ENCODE measurements around the gene C1orf122.

The C1orf122 gene

GRCh38 chr1:37793773-37794371 is 13.7 kb upstream of the C1orf122 start, which contains the start of gene MANEAL:
Gene MANEAL, plus strand, starts transcription at chr1:37793847. Its CDS starts 336 bp downstream, at chr1:37794183.
- peaks cover 63% of the 10 kb centered on the region for H3K27me3 Mint-ChIP-seq

GRCh38 chr1:37794372-37795339 is 12.9 kb upstream of the C1orf122 start:
- Mint-ChIP-seq H3K27ac (no peak overlapping the region), H3K4me3 (peak overlapping the region; percentile 73 to 81), H3K4me1 (peaks cover 28% of the 10 kb centered on the region), H3K27me3 (peaks cover 60% of the 10 kb centered on the region), H3K9me3 (no peaks in the 10 kb centered on the region)
- no peak for DNase-seq
- ATAC-seq, result no peak

More at GRCh38 chr1:37793773-37794371, 13.7 kb upstream of the C1orf122 start, which contains the start of gene MANEAL:
- Mint-ChIP-seq H3K4me3 (peak within 1 kb of the TSS; percentile 73 to 81), H3K9me3 (no peaks in the 10 kb centered on the region), H3K27ac (no peak within 1 kb of the TSS), H3K4me1 (peaks cover 28% of the 10 kb centered on the region)
- peak; percentile 42 to 58 for DNase-seq
- ATAC-seq, result peak; percentile 83

- H3K4me1 Mint-ChIP-seq, result peaks cover 28% of the 10 kb centered on the region
- no peak for ATAC-seq
- no peak overlapping the region for H3K27ac Mint-ChIP-seq
- H3K27me3 Mint-ChIP-seq, result peaks cover 51% of the 10 kb centered on the region
- peak overlapping the region; percentile 73 to 81 for H3K4me3 Mint-ChIP-seq
- DNase-seq, result peak; percentile 31 to 32
- H3K9me3 Mint-ChIP-seq, result no peaks in the 10 kb centered on the region
These were observed 12.1 kb upstream of the C1orf122 start for GRCh38 chr1:37795340-37796125.

- no peak for ATAC-seq
- H3K4me1 Mint-ChIP-seq, result peaks cover 28% of the 10 kb centered on the region
- peaks cover 28% of the 10 kb centered on the region for H3K27me3 Mint-ChIP-seq
- H3K4me3 Mint-ChIP-seq, result no peak overlapping the region
- no peaks in the 10 kb centered on the region for H3K9me3 Mint-ChIP-seq
- DNase-seq, result no peak
- H3K27ac Mint-ChIP-seq, result peak overlapping the region in 1 of 2 donors; percentile 78
These were observed 9.7 kb upstream of the C1orf122 start for GRCh38 chr1:37797750-37798345.

- ATAC-seq (no peak), DNase-seq (no peak)
- no peak overlapping the region for H3K4me3 Mint-ChIP-seq
- peak overlapping the region in 1 of 2 donors; percentile 12 for H3K27ac Mint-ChIP-seq
- H3K27me3 Mint-ChIP-seq, result no peaks in the 10 kb centered on the region
- no peaks in the 10 kb centered on the region for H3K9me3 Mint-ChIP-seq
- peaks cover 25% of the 10 kb centered on the region for H3K4me1 Mint-ChIP-seq
These were observed 5.2 kb upstream of the C1orf122 start for GRCh38 chr1:37802439-37802838.

- no peaks in the 10 kb centered on the region for H3K9me3 Mint-ChIP-seq
- DNase-seq (no peak), ATAC-seq (no peak)
- H3K27ac Mint-ChIP-seq, result peak overlapping the region; percentile 88 to 95
- H3K27me3 Mint-ChIP-seq, result no peaks in the 10 kb centered on the region
- H3K4me1 Mint-ChIP-seq, result peaks cover 59% of the 10 kb centered on the region
- H3K4me3 Mint-ChIP-seq, result peak overlapping the region; percentile 88 to 96
These were observed 403 bp upstream of the C1orf122 start for GRCh38 chr1:37807220-37807554.

- DNase-seq, result peak in 1 of 2 donors; percentile 22
- Mint-ChIP-seq H3K4me3 (peak overlapping the region; percentile 96 to 100), H3K9me3 (no peaks in the 10 kb centered on the region), H3K27ac (peak overlapping the region; percentile 98 to 99), H3K27me3 (no peaks in the 10 kb centered on the region), H3K4me1 (peaks cover 61% of the 10 kb centered on the region)
- ATAC-seq, result peak; percentile 72
These were observed 1.1 kb downstream of the C1orf122 start for GRCh38 chr1:37808369-37809319.

- Mint-ChIP-seq H3K4me3 (no peak overlapping the region), H3K4me1 (peaks cover 53% of the 10 kb centered on the region), H3K27ac (no peak overlapping the region), H3K27me3 (no peaks in the 10 kb centered on the region), H3K9me3 (no peaks in the 10 kb centered on the region)
- ATAC-seq, result no peak
- DNase-seq, result no peak
These were observed 2.4 kb downstream of the C1orf122 start for GRCh38 chr1:37809942-37810341.

- Mint-ChIP-seq H3K27ac (no peak overlapping the region), H3K4me1 (peaks cover 49% of the 10 kb centered on the region), H3K4me3 (no peak overlapping the region), H3K9me3 (no peaks in the 10 kb centered on the region), H3K27me3 (no peaks in the 10 kb centered on the region)
- ATAC-seq (no peak), DNase-seq (peak; percentile 59 to 66)
These were observed 3.6 kb downstream of the C1orf122 start for GRCh38 chr1:37811027-37811655.

GRCh38 chr1:37813529-37814145 is 6.0 kb downstream of the C1orf122 start:
- peaks cover 32% of the 10 kb centered on the region for H3K4me1 Mint-ChIP-seq
- no peaks in the 10 kb centered on the region for H3K27me3 Mint-ChIP-seq
- H3K27ac Mint-ChIP-seq, result no peak overlapping the region
- DNase-seq, result no peak
- no peak for ATAC-seq
- no peaks in the 10 kb centered on the region for H3K9me3 Mint-ChIP-seq
- H3K4me3 Mint-ChIP-seq, result no peak overlapping the region

- Mint-ChIP-seq H3K4me1 (peaks cover 26% of the 10 kb centered on the region), H3K27ac (no peak overlapping the region), H3K9me3 (no peaks in the 10 kb centered on the region), H3K27me3 (no peaks in the 10 kb centered on the region), H3K4me3 (no peak overlapping the region)
- no peak for ATAC-seq
- DNase-seq, result no peak
These were observed 6.7 kb downstream of the C1orf122 start for GRCh38 chr1:37814252-37814651.

- no peaks in the 10 kb centered on the region for H3K4me1 Mint-ChIP-seq
- no peak for DNase-seq
- peak overlapping the region in 1 of 2 donors; percentile 84 for H3K27ac Mint-ChIP-seq
- no peak overlapping the region for H3K4me3 Mint-ChIP-seq
- no peak for ATAC-seq
- H3K9me3 Mint-ChIP-seq, result no peaks in the 10 kb centered on the region
- H3K27me3 Mint-ChIP-seq, result no peaks in the 10 kb centered on the region
These were observed 9.9 kb downstream of the C1orf122 start for GRCh38 chr1:37817481-37817880.

GRCh38 chr1:37821481-37821880 is 13.9 kb downstream of the C1orf122 start:
- Mint-ChIP-seq H3K4me1 (peaks cover 17% of the 10 kb centered on the region), H3K9me3 (no peaks in the 10 kb centered on the region), H3K27me3 (no peaks in the 10 kb centered on the region), H3K4me3 (no peak overlapping the region), H3K27ac (no peak overlapping the region)
- DNase-seq (no peak), ATAC-seq (no peak)

Measured in stimulated activated naive CD8-positive, alpha-beta T cell treated with anti-CD3 and anti-CD28 coated beads, Interleukin-15, amount 100 ng/mL, for 72 hours (primary cell).